ENCODE results near the gene CACNG8.
A peak's percentile ranks its signal among the peaks of the same experiment; 100 is the strongest.
"Not testable (repeated sequence)": the region's sequence is repeated elsewhere in the genome, so short reads cannot be mapped to it uniquely, and the experiment has no call there.

Gene CACNG8

GRCh38 chr19:53994811-53995210 is 32.1 kb downstream of the CACNG8 start:
- no peak for DNase-seq

DNA sequence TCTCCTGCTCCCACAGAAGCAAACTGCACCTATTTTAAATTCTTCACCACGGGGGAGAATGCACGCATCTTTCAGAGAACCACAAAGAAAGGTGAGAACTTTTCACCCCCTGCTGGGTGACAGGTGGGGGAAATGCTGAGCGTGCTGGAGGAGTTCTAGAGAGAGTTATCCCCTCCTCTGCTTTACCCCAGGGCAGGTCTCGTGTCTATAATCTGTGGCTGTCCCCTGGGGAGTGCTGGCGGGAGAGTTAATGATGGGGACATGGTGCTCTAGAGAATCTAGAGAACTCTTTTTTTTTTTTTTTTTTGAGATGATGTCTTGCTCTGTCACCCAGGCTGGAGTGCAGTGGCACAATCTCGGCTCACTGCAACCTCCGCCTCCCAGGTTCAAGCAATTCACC is 35.5 kb downstream of the CACNG8 start:
- DNase-seq: no peak

DNA sequence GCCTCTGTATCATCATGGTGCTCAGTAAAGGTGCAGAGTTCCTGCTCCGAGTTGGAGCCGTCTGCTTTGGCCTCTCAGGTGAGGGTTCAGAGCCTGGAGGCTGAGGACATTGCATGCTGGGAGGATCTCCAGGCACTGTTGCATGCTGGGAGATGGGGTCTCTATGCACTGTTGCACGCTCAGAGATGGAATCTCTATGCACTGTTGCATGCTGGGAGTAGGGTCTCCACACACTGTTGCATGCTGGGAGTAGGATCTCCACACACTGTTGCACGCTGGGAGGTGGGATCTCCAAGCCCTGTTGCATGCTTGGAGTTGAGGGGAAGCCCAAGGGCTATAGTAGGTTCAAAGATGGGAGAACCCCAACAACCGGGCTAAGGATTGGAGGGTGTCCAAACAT is 37.0 kb downstream of the CACNG8 start:
- DNase-seq: no peak

DNA sequence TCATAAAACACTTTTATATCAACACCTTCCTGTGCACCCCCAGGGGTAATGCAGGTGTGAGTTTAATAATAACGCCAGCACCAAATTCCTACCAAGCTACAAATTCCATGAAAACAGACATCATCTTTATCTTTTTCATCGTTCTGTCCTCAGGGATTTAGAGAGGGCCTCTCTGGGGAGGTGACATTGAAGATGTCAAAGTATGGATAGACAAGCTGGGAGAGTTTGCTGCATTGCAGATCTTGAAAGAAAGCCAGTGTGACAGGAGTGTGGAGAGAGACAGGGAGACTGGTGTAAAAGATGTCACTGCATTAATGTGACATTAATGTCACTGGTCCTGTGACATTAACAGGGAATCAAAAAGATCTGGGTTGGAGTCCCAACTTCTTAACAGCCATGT is 38.8 kb downstream of the CACNG8 start:
- DNase-seq: no peak

- DNase-seq: no peak
Observed at GRCh38 chr19:54002495-54003315, 40.0 kb downstream of the CACNG8 start.

DNA sequence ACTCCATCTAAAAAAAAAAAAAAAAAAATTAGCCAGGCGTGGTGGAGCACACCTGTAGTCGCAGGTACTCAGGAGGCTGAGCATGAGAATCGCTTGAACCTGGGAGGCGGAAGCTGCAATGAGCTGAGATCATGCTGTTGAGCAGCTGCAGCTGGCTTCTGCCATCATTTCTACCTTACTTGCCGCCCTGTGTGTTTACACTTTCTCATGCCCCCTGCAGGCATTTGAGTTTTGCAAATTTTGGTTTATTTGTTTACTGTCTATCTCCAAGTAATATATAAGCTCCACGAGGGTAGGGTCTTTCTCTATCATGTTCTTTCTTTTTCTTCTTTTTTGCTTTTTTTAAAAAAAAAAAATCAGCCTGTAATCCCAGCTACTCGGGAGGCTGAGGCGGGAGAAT is 46.7 kb downstream of the CACNG8 start:
- no peak for DNase-seq

GRCh38 chr19:54010474-54010873 is 47.7 kb downstream of the CACNG8 start:
- no peak for DNase-seq

- no peak for DNase-seq
Observed at GRCh38 chr19:54011507-54012211, 48.9 kb downstream of the CACNG8 start.

DNA sequence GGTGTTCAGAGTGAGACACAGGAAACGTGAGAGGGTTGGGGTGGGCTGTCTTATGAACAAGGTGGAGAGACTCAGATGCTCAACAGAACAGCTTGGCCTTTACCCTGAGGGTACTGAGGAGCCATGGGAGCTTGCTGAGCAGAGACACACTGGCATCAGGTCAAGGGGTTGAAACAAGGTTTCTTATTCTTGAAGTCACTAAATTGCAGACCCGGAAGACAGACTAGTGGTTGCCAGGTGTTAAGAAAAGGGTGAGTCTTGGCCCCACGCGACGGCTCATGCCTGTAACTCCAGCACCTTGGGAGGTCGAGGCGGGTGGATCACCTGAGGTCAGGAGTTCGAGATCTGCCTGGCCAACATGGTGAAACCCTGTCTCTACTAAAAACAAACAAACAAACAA is 51.1 kb downstream of the CACNG8 start:
- DNase-seq: no peak

- DNase-seq: no peak
Observed at GRCh38 chr19:54014920-54015560, 52.3 kb downstream of the CACNG8 start.

- DNase-seq: no peak
Observed at GRCh38 chr19:54017261-54017660, 54.5 kb downstream of the CACNG8 start.

- no peak for DNase-seq
Observed at GRCh38 chr19:54021363-54021762, 58.6 kb downstream of the CACNG8 start.

- no peak for DNase-seq
Observed at GRCh38 chr19:54021932-54022331, 59.2 kb downstream of the CACNG8 start.

- DNase-seq: peak; percentile 15
Observed at GRCh38 chr19:54023191-54023590, 60.5 kb downstream of the CACNG8 start.

DNA sequence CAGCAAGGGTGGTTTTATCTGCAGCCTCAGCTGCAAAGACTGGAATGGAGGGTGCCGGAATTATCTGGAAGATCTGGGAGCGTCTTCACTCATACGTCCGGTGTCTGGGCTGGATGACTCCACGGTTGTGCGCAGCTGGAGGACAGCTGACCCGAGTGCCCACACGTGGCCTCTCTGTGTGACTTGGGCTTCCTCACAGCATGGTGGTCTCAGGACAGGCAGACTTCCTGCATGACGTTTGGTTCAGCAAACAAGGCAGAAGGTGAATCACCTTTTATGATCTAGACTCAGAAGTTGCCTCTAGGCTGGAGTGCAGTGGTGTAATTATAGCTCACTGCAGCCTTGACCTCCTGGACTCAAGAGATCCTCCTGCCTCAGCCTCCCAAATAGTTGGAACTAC is 61.9 kb downstream of the CACNG8 start:
- DNase-seq: no peak

- DNase-seq: no peak
Observed at GRCh38 chr19:54026656-54027055, 63.9 kb downstream of the CACNG8 start.

DNA sequence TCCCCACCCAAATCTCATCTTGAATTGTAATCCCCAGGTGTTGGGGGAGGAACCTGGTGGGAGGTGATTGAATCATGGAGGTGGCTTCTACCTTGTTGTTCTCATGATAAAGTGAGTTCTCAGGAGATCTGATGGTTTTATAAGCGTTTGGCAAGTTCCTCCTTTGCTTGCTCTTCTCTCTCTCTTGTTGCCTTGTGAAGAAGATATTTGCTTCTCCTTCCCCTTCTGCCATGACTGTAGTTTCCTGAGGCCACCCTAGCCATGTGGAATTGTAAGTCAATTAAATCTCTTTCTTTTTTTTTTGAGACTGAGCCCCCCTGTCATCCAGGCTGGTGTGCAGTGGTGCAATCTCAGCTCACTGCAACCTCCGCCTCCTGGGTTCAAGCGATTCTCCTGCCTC is 66.6 kb downstream of the CACNG8 start:
- DNase-seq: no peak

DNA sequence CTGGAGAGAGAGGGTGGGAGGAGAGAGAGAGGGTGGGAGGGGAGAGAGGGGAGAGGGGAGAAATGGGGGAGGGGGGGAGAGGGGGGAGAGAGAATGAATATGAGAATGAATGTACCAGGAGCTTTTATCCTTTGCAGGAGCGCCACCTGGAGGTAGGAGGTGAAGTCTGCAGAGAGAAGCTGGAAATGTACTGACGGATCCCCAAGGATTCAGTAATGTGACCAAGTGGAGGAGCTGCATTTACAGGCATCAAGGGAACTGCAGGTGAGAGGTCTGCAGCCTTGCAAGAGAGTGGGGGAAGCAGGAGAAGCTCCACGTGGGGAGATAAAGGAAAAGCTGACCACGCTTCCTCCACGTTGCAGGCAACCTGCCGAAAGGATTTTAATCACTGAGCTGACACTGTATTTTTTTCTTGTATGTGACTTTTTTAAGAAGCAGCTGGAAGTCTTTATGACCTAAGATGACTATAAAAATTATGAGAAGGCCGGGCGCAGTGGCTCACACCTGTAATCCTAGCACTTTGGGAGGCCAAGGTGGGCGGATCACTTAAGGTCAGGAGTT is 67.3 kb downstream of the CACNG8 start:
- peak; percentile 58 for DNase-seq

- peak; percentile 15 for DNase-seq
Observed at GRCh38 chr19:54030895-54031586, 68.3 kb downstream of the CACNG8 start.

DNA sequence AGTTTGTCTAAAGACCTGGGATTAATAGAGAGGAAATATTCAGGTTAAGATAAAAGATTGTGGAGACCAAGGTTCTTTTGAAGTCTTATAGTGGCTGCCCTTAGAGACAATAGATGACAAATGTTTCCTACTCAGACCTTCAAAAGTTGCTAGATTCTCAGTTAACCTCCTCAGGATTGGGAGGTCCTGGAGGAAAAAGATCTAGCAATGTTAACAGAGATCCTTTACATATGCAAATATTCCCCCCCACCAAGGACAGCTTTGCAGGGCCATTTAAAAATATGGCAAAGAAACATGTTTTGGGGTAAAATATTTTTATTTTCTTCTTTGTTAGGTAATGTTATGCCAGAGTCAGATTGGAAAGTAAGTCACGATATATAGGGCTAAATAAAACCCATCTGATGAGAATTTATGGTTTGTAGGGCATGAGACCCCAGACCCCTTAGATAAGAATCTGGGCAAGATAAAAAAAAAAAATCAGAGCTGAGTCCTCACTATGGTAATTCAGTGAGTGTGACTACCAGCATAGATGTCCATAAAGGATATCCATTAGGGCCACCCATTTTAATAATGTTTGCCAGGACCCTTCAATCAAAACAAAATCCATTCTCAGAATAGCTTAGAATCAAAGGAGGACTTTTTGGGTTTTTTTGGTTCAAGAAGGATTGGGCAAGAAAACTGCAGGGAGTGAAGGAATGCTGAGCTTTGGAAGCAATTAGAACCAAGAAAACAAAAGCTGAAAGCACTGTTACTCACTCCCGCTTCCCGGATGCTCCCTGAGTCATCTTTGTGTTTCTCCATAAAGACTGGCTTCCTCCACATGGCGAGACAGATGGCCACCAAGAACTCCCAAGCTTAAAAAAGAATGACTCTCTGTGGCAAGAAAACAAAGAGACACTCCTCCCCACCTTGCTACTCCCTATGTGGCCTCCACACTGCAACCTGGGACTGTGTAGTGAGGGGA is 72.8 kb downstream of the CACNG8 start:
- peak; percentile 90 for DNase-seq

DNA sequence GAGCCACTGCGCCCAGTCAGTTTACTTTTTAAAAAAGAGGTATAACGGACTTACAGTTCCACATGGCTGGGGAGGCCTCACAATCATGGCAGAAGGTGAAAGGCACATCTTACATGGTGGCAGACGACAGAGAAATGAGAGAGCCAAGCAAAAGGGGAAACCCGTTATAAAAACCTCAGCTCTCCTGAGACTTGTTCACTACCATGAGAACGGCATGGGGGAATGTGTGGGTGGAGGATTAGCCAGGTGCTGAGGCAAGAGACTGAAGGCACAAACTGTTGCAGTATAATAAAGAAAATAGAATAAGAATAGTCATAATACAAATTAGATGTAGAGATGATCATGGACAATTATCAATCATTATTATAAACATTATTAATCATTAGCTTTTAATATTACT is 73.8 kb downstream of the CACNG8 start:
- DNase-seq: not testable (repeated sequence)
